H9 (cell line): ENCODE measurements around the gene UNCX. TPM values are rescaled to one million over a fixed set of nuclear protein-coding genes. Genes with fewer than 3 reads are reported as not detected.
A peak's percentile ranks its signal among the peaks of the same experiment; 100 is the strongest.
"Not testable (repeated sequence)": the region's sequence is repeated elsewhere in the genome, so short reads cannot be mapped to it uniquely, and the experiment has no call there.

Experiments used
- DNase-seq: peaks from one replicate; pipeline ENCODE4 v3.0.0-alpha.2; 2017
- H2AFZ ChIP-seq: one replicate; pipeline ENCODE4 v1.6.1; 2013; ENCODE audit warnings: mild to moderate bottlenecking, low read length, control low read depth, moderate library complexity
- H2AK5ac ChIP-seq: 2 replicates; pipeline ENCODE4 v1.6.1; 2013; ENCODE audit warnings: low read length, control low read depth, mixed read lengths; ENCODE audit not compliant: insufficient read length
- H2BK120ac ChIP-seq: one replicate; pipeline ENCODE4 v1.6.1; 2013; ENCODE audit warnings: low read depth, mild to moderate bottlenecking, low read length, control low read depth, inconsistent platforms; ENCODE audit not compliant: poor library complexity, severe bottlenecking
- H2BK12ac ChIP-seq: 2 replicates; pipeline ENCODE4 v1.6.1; 2013; ENCODE audit warnings: low read length, control low read depth, mixed read lengths, low read depth; ENCODE audit not compliant: insufficient read length
- H2BK15ac ChIP-seq: 2 replicates; pipeline ENCODE4 v1.6.1; 2013; ENCODE audit warnings: low read depth, low read length, control low read depth
- H2BK20ac ChIP-seq: one replicate; pipeline ENCODE4 v1.6.1; 2013; ENCODE audit warnings: low read depth, mild to moderate bottlenecking, low read length, control low read depth, inconsistent platforms; ENCODE audit not compliant: poor library complexity, severe bottlenecking
- H2BK5ac ChIP-seq: 2 replicates; pipeline ENCODE4 v1.6.1; 2013; ENCODE audit warnings: low read length, control low read depth, mixed read lengths; ENCODE audit not compliant: insufficient read length
- H3K14ac ChIP-seq: 2 replicates; pipeline ENCODE4 v1.6.1; 2013; ENCODE audit warnings: low read length, control low read depth; ENCODE audit not compliant: insufficient read depth
- H3K18ac ChIP-seq: 2 replicates; pipeline ENCODE4 v1.6.1; 2013; ENCODE audit warnings: low read depth, mild to moderate bottlenecking, mixed read lengths, low read length, control low read depth; ENCODE audit not compliant: insufficient read length
- H3K23ac ChIP-seq: 2 replicates; pipeline ENCODE4 v1.6.1; 2013; ENCODE audit warnings: low read length, control low read depth, mixed read lengths, low read depth; ENCODE audit not compliant: insufficient read length
- H3K23me2 ChIP-seq: 2 replicates; pipeline ENCODE4 v1.6.1; 2013; ENCODE audit warnings: low read depth, mild to moderate bottlenecking, mixed read lengths, low read length, control low read depth; ENCODE audit not compliant: insufficient read length, poor library complexity, severe bottlenecking
- H3K27ac ChIP-seq: 2 replicates; pipeline ENCODE4 v1.5.1; 2013; ENCODE audit warnings: low read length, control low read depth, mixed read lengths, low read depth; ENCODE audit not compliant: insufficient read length
- H3K27me3 ChIP-seq: 2 replicates; pipeline ENCODE4 v1.6.1; 2013; ENCODE audit warnings: low read length, control low read depth, inconsistent platforms; ENCODE audit not compliant: insufficient read depth
- H3K4ac ChIP-seq: 2 replicates; pipeline ENCODE4 v1.6.1; 2013; ENCODE audit warnings: low read depth, mild to moderate bottlenecking, control low read depth, inconsistent platforms, low read length, moderate library complexity
- H3K4me1 ChIP-seq: 2 replicates; pipeline ENCODE4 v1.6.1; 2013; ENCODE audit warnings: low read length, control low read depth, inconsistent platforms; ENCODE audit not compliant: insufficient read depth
- H3K4me2 ChIP-seq: 2 replicates; pipeline ENCODE4 v1.6.1; 2013; ENCODE audit warnings: low read length, control low read depth, mixed read lengths; ENCODE audit not compliant: insufficient read length, insufficient read depth
- H3K56ac ChIP-seq: 2 replicates; pipeline ENCODE4 v1.6.1; 2013; ENCODE audit warnings: low read depth, mild to moderate bottlenecking, mixed read lengths, low read length, control low read depth; ENCODE audit not compliant: insufficient read length
- H3K79me1 ChIP-seq: 2 replicates; pipeline ENCODE4 v1.6.1; 2013; ENCODE audit warnings: low read depth, mild to moderate bottlenecking, moderate library complexity, low read length, control low read depth, inconsistent platforms; ENCODE audit not compliant: insufficient read depth, poor library complexity, severe bottlenecking
- H3K79me2 ChIP-seq: 2 replicates; pipeline ENCODE4 v1.6.1; 2013; ENCODE audit warnings: low read length, control low read depth, inconsistent platforms; ENCODE audit not compliant: insufficient read depth
- H3K9ac ChIP-seq: 2 replicates; pipeline ENCODE4 v1.6.1; 2013; ENCODE audit warnings: low read length, control low read depth, mixed read lengths; ENCODE audit not compliant: insufficient read length; ENCODE audit errors: extremely low read depth
- H3K9me3 ChIP-seq: one replicate; pipeline ENCODE4 v1.6.1; 2013; ENCODE audit warnings: low read depth, low read length, inconsistent platforms; ENCODE audit not compliant: control insufficient read depth
- H3T11ph ChIP-seq: one replicate; pipeline ENCODE4 v1.6.1; 2013; ENCODE audit warnings: mild to moderate bottlenecking, low read length, control low read depth, inconsistent platforms
- H4K20me1 ChIP-seq: one replicate; pipeline ENCODE4 v1.6.1; 2013; ENCODE audit not compliant: control insufficient read depth, insufficient read length, insufficient read depth
- H4K5ac ChIP-seq: 2 replicates; pipeline ENCODE4 v1.6.1; 2013; ENCODE audit warnings: low read depth, mild to moderate bottlenecking, mixed read lengths, low read length, control low read depth; ENCODE audit not compliant: insufficient read length
- H4K8ac ChIP-seq: replicated peaks from 2 replicates; pipeline ENCODE4 v1.6.1; 2013; ENCODE audit warnings: low read length, control low read depth, mixed read lengths, low read depth; ENCODE audit not compliant: insufficient read length
- H4K91ac ChIP-seq: 2 replicates; pipeline ENCODE4 v1.6.1; 2013; ENCODE audit warnings: low read depth, mild to moderate bottlenecking, moderate library complexity, mixed read lengths, low read length, control low read depth; ENCODE audit not compliant: insufficient read length
- H3K27ac Mint-ChIP-seq, 3 experiments: 2 replicates in 2 of 3; 3 replicates in 1 of 3; pipeline ENCODE4 v1.8.0; 2020 to 2021; ENCODE audit warnings: mixed read lengths in 3 of 3, mild to moderate bottlenecking in 1 of 3, moderate library complexity in 1 of 3
- H3K27me3 Mint-ChIP-seq: 2 replicates; pipeline ENCODE4 v1.8.0; 2021; ENCODE audit warnings: low read depth, mild to moderate bottlenecking, moderate library complexity, mixed read lengths
- H3K36me3 Mint-ChIP-seq, 3 experiments: 2 replicates in 2 of 3; 3 replicates in 1 of 3; pipeline ENCODE4 v1.8.0; 2020 to 2021; ENCODE audit warnings: low read depth in 3 of 3, mixed read lengths in 3 of 3; ENCODE audit not compliant: insufficient read depth in 1 of 3
- H3K4me1 Mint-ChIP-seq, 2 experiments: 2 replicates each; pipeline ENCODE4 v1.8.0; 2020; ENCODE audit warnings: mixed read lengths in 2 of 2
- H3K4me3 Mint-ChIP-seq, 2 experiments: 2 replicates in 1 of 2; 3 replicates in 1 of 2; pipeline ENCODE4 v1.8.0; 2020 to 2021; ENCODE audit warnings: mild to moderate bottlenecking in 2 of 2, mixed read lengths in 2 of 2, moderate library complexity in 1 of 2
- H3K9me3 Mint-ChIP-seq, 2 experiments: 2 replicates in 1 of 2; 3 replicates in 1 of 2; pipeline ENCODE4 v1.8.0; 2020; ENCODE audit warnings: mild to moderate bottlenecking in 2 of 2, mixed read lengths in 2 of 2, moderate library complexity in 1 of 2
- CTCF ChIP-seq: fragments of 200-600 bp; sonication (generic); conservative IDR thresholded peaks from 3 replicates; pipeline ENCODE4 v1.8.0; 2021; ENCODE audit warnings: antibody characterized with exemption, mild to moderate bottlenecking
- WGBS: extraction: QIAGEN DNeasy Blood & Tissue Kit; methylation state at CpG from one replicate; pipeline ENCODE4 v1.1.7; 2013; ENCODE audit warnings: missing lambda C conversion rate, low lambda C conversion rate, mixed read lengths; ENCODE audit not compliant: insufficient read length; ENCODE audit errors: extremely low coverage; 5-methylcytosine and 5-hydroxymethylcytosine counted together
- total RNA-seq: library from RNA; stranded (reverse); gene quantifications from 2 replicates; pipeline ENCODE4 v1.2.1, GENCODE V29; 2021

UNCX gene
- total RNA-seq, 1 experiment from 2014 or later: not detected

GRCh38 chr7:1193593-1194424, 38.9 kb upstream of the UNCX start:
- Histone ChIP-seq H2BK12ac (no peak overlapping the region), H4K20me1 (no peaks in the 10 kb centered on the region), H3K27me3 (no peaks in the 10 kb centered on the region), H3K27ac (no peak overlapping the region), H2BK20ac (no peak overlapping the region), H3K4ac (no peak overlapping the region), H3K4me1 (no peaks in the 10 kb centered on the region), H3K79me2 (no peaks in the 10 kb centered on the region), H4K91ac (no peak overlapping the region), H3K23ac (no peak overlapping the region), H3K14ac (no peak overlapping the region; the same call in 1 of the 2 replicates), H3K23me2 (no peaks in the 10 kb centered on the region), H2AK5ac (no peak overlapping the region), H2BK5ac (no peak overlapping the region), H3K56ac (no peak overlapping the region), H3K9ac (no peak overlapping the region), H2BK120ac (no peak overlapping the region), H3T11ph (no peak overlapping the region), H2AFZ (no peak overlapping the region), H2BK15ac (no peak overlapping the region), H4K5ac (no peak overlapping the region), H3K79me1 (no peaks in the 10 kb centered on the region), H3K4me2 (no peak overlapping the region), H3K18ac (no peak overlapping the region), H4K8ac (no peak overlapping the region), H3K9me3 (no peaks in the 10 kb centered on the region)
- DNase-seq: peak; percentile 65
- Mint-ChIP-seq H3K27ac (no peak overlapping the region), H3K36me3 (no peaks in the 10 kb centered on the region; a peak in 1 of 7 replicates), H3K9me3 (peaks cover 15 to 16% of the 10 kb centered on the region in 2 experiments), H3K4me1 (no peaks in the 10 kb centered on the region), H3K4me3 (no peak overlapping the region), H3K27me3 (peaks cover 59% of the 10 kb centered on the region)
- WGBS: no CpG with 5 or more reads among the region's 36 CpGs
- peak; percentile 64 for TF ChIP-seq CTCF

GRCh38 chr7:1196441-1196840, 36.2 kb upstream of the UNCX start:
- no CpG with 5 or more reads among the region's 4 CpGs for WGBS
- not testable (repeated sequence) for H3K9ac ChIP-seq, H3K23me2 ChIP-seq, H3T11ph ChIP-seq, H3K56ac ChIP-seq, H2BK120ac ChIP-seq, H2BK15ac ChIP-seq, H3K27me3 ChIP-seq, H3K4me1 ChIP-seq, H2BK20ac ChIP-seq, H3K23ac ChIP-seq, H3K4me3 Mint-ChIP-seq, H3K27ac Mint-ChIP-seq, H4K91ac ChIP-seq, H3K79me1 ChIP-seq, H4K5ac ChIP-seq, H3K4ac ChIP-seq, H2BK5ac ChIP-seq, H3K9me3 Mint-ChIP-seq, H3K18ac ChIP-seq, H4K20me1 ChIP-seq, H3K4me1 Mint-ChIP-seq, H3K36me3 Mint-ChIP-seq, H2AK5ac ChIP-seq, H3K9me3 ChIP-seq, H4K8ac ChIP-seq, H2AFZ ChIP-seq, DNase-seq, H3K27ac ChIP-seq, H3K79me2 ChIP-seq, H3K14ac ChIP-seq, H2BK12ac ChIP-seq, H3K4me2 ChIP-seq
- peaks cover 48% of the 10 kb centered on the region for H3K27me3 Mint-ChIP-seq
